Loucy (cell line): ENCODE measurements around the gene CCDC102B.

ENCODE experiments used
- CTCF ChIP-seq: fragments of 200-600 bp; sonication (generic); conservative IDR thresholded peaks from 2 replicates; pipeline ENCODE4 v1.5.1; 2014; ENCODE audit warnings: mild to moderate bottlenecking, antibody characterized with exemption, low read length
- EZH2phosphoT487 ChIP-seq: fragments of 200-600 bp; IDR thresholded peaks from 2 replicates; pipeline ENCODE4 v1.6.1; 2018; ENCODE audit warnings: antibody characterized with exemption, mild to moderate bottlenecking, moderate library complexity, borderline replicate concordance

- TF ChIP-seq CTCF (no peak), EZH2phosphoT487 (no peak)
Observed at GRCh38 chr18:68830256-68831045, 32.6 kb downstream of the CCDC102B start.
